ENCODE measurements around the gene ALDH1L1.

Gene ALDH1L1

GRCh38 chr3:126104742-126105605 lies 75.4 kb downstream of the ALDH1L1 start:
- TF ChIP-seq CTCF (IDR thresholded peaks at IDR 0.05; ENCODE audit: unreplicated experiment in 3 of 3), result no peak
- peaks cover 9% of the 10 kb centered on the region for H3K4me1 Mint-ChIP-seq
- no peak overlapping the region for H3K27ac Mint-ChIP-seq
- no peak overlapping the region for H3K4me3 Mint-ChIP-seq
- no peaks in the 10 kb centered on the region for H3K36me3 Mint-ChIP-seq (ENCODE audit: low read depth)
- no peaks in the 10 kb centered on the region for H3K27me3 Mint-ChIP-seq (ENCODE audit: low read depth)
- H3K9me3 Mint-ChIP-seq, result no peaks in the 10 kb centered on the region

DNA sequence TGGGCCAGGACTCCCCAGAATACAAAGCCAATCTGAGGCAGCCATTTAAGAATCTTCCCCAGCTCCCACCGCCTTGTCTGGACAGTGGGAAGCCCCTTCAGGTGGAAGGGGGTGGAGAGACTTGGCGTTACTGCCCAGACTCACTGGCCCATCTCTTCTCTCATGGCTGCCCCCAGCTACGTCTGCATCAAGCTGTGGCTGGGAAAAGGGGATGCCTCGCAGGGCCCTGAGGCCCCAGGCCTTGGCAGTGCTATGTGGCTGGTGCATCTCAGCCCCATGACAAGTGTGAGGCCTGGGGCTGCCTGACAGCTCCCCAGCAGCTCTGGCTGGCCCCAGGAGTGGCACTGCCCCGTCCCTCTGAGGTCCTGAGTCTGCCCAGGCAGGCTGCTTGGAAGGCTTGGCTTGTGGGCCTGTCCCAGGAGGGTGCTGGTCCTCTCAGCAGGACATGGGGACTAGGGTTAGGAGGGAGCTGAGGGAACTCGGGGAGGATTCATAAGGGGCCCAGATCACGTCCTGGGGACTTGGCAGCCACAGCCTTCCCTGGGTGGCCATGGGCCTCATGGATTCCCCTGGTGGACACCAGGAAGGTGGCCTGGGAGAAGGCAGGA lies 76.3 kb downstream of the ALDH1L1 start:
- no peaks in the 10 kb centered on the region for H3K36me3 Mint-ChIP-seq (ENCODE audit: low read depth)
- no peak overlapping the region for H3K4me3 Mint-ChIP-seq
- H3K27me3 Mint-ChIP-seq (ENCODE audit: low read depth), result no peaks in the 10 kb centered on the region

DNA sequence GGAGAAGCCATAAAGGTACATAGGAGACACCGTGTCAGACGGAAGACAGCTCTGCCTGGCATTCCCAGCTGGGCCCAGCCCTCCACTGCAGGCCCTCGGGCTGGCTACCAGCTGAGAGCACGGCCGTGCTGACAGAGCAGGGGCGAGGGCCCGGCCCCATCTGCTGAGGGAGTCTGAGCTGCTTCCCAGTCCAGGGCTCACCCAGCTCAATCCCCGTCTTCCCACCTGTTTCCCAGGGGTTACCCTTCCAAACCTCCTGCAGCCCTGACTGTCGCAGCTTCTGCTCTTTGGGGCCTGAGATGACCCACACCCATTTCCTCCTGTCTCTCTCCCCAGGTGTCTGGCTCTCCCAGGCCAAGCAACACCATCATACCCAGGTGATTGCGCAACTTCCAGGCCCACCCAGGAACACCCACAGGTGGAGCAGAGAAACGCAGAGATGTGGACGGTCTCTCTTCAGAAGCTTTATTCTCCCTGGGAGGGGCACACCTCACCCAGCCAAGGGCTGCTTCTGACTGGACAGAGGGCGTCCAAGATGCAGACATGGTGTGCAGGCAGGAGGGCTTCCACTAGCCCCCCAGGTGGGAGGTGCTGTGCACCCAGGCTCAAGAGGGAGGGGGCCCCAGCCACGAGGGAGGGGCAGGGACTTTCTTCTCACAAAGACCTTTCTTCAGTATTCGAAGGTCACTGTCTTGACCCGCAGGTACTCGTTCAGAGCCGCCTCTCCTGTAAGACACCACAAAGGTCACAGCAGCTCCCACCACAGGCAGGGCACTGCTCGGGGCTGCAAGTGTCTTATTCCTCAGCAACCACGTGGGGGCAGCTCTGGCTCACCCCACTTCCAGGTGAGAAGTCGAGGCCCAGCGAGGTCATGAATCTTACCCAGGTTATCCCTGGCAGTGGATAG lies 77.0 kb downstream of the ALDH1L1 start:
- no peaks in the 10 kb centered on the region for H3K9me3 Mint-ChIP-seq
- H3K27ac Mint-ChIP-seq, result no peak overlapping the region
- H3K27me3 Mint-ChIP-seq (ENCODE audit: low read depth), result no peaks in the 10 kb centered on the region
- no peak overlapping the region for H3K4me3 Mint-ChIP-seq
- TF ChIP-seq CTCF (IDR thresholded peaks at IDR 0.05; ENCODE audit: unreplicated experiment in 3 of 3), result no peak
- H3K36me3 Mint-ChIP-seq (ENCODE audit: low read depth), result no peaks in the 10 kb centered on the region
- H3K4me1 Mint-ChIP-seq, result peaks cover 9% of the 10 kb centered on the region

More for the DNA sequence above, 76.3 kb downstream of the ALDH1L1 start:
- Mint-ChIP-seq H3K27ac (no peak overlapping the region), H3K9me3 (no peaks in the 10 kb centered on the region), H3K4me1 (peaks cover 9% of the 10 kb centered on the region)
- no peak for TF ChIP-seq CTCF (IDR thresholded peaks at IDR 0.05; ENCODE audit: unreplicated experiment in 3 of 3)

- Mint-ChIP-seq H3K4me3 (no peak overlapping the region), H3K4me1 (peaks cover 15% of the 10 kb centered on the region), H3K27me3 (ENCODE audit: low read depth) (no peaks in the 10 kb centered on the region), H3K27ac (no peak overlapping the region), H3K36me3 (ENCODE audit: low read depth) (no peaks in the 10 kb centered on the region), H3K9me3 (no peaks in the 10 kb centered on the region)
- TF ChIP-seq CTCF (IDR thresholded peaks at IDR 0.05; ENCODE audit: unreplicated experiment in 3 of 3), result no peak
Measured at GRCh38 chr3:126102530-126102951, 77.8 kb downstream of the ALDH1L1 start.

DNA sequence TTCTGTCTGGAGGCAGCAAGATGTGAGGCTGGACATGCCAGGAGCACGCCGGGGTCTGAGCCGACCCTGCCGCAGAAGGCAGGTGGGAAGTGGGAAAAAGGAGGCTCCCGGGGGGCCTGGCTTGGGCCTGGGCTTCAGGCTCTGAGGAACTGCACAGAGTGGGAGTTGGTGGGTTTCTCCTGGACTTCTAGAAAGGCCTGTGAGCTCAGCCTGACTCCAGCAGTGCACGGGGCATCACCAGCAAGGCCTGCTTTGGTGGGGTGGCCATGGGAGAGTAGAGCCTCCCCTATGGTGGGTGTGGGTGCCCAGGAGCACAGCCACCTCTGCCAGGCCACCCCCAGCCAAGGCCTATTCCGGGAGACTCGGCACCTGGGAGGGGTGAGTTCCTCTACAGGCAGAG lies 78.4 kb downstream of the ALDH1L1 start:
- TF ChIP-seq CTCF (IDR thresholded peaks at IDR 0.05; ENCODE audit: unreplicated experiment in 3 of 3), result no peak
- Mint-ChIP-seq H3K27me3 (ENCODE audit: low read depth) (no peaks in the 10 kb centered on the region), H3K9me3 (peaks cover 3% of the 10 kb centered on the region), H3K27ac (no peak overlapping the region), H3K36me3 (ENCODE audit: low read depth) (no peaks in the 10 kb centered on the region), H3K4me1 (peaks cover 15% of the 10 kb centered on the region), H3K4me3 (no peak overlapping the region)

Data from nephron (organoid).